HG03575 (cell line): Measurements from ENCODE around the gene GAS2L3.
"Not testable (repeated sequence)": the region's sequence is repeated elsewhere in the genome, so short reads cannot be mapped to it uniquely, and the experiment has no call there.

Experiments used
- ATAC-seq: cut with Tn5 transposase; IDR thresholded peaks from one replicate; pipeline ENCODE4 v1.9.1; 2021; ENCODE audit not compliant: unreplicated experiment, insufficient number of reproducible peaks, low FRiP score; ENCODE audit errors: extremely low read depth

GAS2L3 gene

DNA sequence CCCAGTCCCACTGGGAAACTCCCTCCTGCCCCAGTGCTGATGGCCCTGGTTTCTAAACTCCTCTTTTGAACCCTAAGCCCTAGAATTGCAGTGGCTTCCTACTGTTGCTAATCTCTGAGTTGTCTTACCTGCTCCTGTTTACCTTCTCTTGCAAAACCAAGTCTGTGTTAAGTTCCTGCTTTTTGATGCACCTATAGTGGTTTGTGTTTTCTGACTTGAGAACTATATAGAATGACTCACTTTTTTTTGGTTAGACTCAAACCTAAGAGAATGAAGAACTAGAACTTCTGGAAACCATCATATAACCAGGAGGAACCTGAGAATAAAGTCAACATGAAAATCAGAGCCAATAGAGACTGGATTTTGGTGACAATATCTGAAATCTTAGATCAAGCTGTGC, 5.5 kb upstream of the GAS2L3 start:
- ATAC-seq, result no peak

DNA sequence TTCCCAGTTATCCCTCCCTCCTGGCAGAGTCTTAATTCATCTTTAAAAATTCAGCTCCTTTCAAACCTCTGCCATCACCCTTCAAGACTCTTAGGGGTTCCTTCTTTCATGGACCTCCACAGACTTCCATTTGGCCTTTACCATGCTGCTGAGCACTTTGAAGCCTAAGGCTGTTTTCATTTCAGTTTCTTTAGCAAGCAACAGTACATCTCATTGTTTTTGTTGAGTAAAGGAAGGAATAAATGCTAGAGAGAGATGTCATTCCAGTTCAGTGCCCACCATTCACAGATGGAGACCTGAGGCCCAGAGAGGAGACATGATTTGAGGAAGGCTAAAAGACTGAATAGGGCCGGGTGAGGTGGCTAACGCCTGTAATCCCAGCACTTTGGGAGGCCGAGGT, 1.3 kb upstream of the GAS2L3 start:
- ATAC-seq, result no peak

DNA sequence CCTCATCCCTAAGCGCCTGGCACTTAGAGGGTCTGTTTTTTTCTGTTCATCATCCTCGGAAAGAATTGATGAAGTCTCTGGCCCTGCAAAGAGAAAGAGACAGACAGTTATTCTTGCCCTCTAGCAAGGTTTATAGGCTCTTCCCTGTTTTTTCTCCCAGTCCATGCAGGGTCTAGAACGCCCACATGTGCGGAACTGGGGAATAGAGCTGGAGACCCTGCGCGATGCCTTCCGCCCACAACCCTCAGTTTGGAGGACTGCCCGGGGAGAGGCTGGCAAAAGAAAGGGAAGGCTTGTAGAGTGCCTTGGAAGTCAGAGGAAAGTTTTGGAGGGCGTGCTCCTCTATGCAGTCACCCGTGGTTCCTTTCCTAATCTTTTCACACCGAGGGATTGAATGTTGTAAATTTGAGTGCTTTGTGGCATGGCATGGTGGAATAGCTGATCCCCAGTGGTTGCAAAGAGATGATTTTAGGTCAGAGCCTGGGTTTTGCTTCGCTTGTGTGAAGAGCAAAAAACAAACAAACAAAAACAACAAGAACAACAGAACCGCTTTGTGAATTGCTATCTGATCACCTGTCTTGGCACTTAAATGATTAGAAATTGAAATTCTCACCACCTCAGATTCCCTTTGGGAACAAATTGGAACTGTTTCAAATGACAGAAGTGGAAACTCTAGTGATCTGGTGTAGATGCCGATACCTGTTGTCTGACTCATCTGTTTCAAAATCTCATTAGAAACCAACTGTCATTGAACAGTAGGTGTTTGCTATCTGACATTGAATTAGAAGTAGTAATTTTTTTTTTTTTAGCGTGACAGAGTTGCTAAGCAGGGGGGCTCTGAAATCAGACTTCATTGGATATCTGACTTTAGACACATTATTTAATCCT, 947 bp downstream of the GAS2L3 start:
- ATAC-seq, result no peak

DNA sequence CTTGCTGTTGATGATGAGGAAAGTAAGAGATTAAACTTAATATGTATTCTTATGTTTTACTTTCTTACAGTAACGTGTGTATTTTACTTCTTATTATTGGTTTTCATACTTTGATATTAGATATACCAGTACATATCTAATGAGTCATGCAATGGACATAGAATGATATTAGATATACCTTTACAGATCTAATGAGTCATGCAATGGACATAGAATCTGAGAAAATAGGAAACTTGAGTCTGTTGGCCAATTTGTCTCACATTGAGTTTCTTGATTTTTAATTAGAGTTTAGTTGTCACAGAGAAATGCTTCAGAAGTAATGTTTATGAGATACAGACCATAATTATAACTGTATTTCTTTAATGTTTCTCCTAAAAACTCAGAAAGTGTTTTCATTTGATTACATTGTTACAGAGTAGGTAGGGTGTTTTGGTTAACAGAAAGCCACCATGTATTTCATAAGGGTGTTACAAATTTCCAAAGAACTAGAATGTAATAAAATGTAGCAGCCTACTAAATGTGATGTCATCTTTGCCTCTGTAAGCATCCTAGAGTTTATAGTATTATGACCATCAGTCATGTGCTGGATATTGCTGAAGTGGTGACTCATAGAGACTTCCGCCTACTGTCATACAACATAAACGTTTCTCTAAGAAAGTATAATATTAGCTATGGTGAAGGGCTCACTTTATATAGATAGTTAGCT, 3.0 kb downstream of the GAS2L3 start:
- no peak for ATAC-seq

DNA sequence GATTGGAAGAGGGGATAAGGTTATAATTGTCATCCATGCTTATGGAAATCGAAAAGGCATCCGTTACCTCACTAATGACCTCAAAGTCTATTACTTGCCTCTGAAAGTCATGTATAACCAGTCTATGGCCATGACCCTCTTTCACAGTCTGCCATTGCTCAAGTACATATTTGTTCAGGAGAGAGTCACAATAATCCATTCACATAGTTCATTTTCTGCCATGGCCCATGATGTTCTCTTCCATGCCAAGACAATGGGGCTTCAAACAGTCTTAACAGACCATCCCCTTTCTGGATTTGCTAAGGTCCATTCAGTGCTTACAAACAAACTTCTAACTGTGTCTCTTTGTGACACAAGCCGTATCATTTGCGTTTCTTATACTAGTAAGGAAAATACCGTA, 5.4 kb downstream of the GAS2L3 start:
- no peak for ATAC-seq

DNA sequence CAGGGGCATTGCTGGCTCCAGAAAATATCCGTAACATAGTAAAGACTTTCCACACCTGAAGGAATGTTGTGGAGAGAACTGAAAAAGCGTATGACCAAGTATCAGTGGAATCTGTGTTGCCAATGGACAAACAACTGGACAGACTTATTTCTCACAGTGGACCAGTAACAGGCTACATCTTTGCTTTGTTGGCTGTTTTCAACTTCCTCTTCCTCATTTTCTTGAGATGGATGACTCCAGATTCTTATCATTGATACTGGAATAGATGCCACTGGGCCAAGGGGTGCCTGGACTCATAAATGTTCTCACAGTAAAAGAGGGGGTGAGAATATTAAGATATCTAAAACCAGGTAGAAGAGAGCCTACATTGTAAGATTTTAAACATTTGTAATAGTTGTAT, 6.4 kb downstream of the GAS2L3 start:
- ATAC-seq, result no peak

DNA sequence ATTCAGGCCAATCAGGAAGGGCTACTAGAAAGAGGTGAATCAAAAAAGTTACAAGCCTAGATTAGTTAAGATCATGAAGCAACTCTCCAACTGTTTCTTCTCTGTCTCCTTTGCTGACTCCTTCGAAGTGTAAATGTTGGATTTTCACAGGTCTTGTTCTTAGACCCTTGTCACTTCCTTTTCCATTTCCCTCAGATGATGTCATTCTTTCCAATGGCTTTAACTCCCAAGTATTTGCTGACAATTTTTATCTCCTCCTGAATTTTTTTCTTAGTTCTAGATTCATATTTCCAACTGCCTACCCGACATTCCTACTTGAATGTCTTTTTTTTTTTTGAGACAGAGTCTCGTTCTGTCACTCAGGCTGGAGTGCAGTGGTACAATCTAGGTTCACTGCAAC, 10.8 kb downstream of the GAS2L3 start:
- ATAC-seq, result no peak

DNA sequence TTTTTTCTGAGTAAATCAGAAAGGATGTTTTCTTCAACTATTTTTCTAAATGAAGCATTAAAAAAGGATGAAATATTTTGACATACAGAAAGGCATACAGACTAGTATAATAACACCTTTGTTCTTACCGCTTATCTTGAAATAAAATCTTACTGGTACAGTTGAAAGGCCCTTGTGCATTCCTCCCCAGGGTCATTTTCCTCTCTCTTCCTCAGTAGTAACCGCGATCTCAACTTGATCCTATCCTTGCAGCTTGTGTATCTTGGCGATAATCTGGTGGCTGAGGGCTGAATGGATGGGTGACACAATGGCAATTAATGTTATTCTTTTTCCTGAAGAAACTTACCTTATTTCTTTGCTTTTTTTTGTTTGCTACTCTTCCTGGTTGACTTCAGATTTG, 18.5 kb downstream of the GAS2L3 start:
- ATAC-seq, result no peak

DNA sequence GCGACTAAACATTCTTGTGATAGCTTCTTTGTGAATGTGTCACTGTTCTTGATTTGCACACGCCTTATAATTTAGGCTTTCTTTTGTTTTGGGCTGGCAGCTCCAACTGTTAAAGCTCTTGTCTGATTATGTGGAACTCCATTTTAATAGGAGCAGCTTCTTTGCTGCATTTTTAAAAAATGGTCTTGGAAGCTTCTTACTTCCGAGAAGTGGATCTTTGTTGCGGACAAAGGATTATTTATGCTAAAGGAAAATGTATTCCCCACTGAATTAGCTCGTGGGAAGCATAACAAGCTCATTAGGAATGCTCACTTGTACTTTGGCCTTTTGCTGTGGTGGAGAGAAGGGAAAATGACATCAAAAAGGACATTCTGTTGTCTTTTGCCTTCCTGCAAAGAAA, 20.0 kb downstream of the GAS2L3 start:
- ATAC-seq, result no peak

DNA sequence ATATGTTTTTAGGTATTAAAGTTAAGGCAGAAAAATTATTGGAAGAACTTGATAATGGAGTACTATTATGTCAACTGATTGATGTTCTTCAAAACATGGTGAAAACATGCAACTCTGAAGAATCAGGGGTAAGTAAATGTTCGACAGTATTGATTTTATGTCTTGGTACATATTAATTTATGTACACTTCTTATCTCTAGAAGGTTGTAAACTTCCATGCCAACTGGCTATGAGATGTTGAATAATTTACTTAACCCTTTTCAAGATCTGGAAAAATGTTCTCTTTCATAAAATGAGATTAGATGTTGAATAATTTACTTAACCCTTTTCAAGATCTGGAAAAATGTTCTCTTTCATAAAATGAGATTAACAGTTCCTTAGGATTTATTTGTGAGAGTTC, 28.1 kb downstream of the GAS2L3 start:
- no peak for ATAC-seq

DNA sequence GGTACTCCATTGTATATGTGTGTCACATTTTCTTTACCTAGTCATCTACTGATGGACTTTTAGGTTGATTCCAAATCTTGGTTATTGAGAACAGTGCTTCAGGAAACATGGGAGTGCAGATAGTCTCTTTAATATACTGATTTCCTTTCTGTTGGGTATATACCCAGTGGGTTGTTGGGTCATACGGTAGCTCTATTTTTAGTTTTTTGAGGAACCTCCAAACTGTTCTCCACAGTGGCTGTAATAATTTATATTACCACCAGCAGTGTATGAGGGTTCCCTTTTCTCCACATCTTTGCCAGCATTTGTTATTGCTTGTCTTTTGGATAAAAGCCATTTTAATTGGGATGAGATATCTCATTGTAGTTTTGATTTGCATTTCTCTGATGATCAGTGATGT, 29.5 kb downstream of the GAS2L3 start:
- ATAC-seq, result not testable (repeated sequence)

DNA sequence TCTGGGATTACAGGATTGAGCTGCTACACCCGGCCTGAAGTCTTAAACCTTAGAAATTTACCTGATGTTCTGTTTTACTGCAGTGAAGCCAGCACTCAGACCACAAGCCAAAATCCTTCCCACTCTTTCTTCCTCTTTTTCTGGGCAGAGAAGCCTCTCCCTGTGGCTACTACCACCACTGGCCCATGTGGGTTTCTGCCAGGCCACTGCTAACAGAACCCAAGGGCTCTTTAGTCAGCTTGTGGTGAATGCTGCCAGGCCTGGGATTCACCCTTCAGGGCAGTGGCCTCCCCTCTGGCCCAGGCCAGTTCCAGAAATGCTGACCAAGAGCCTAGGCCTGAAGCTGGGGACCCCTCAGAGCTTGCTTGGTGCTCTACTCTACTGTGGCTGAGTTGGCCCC, 35.3 kb downstream of the GAS2L3 start:
- ATAC-seq, result no peak

DNA sequence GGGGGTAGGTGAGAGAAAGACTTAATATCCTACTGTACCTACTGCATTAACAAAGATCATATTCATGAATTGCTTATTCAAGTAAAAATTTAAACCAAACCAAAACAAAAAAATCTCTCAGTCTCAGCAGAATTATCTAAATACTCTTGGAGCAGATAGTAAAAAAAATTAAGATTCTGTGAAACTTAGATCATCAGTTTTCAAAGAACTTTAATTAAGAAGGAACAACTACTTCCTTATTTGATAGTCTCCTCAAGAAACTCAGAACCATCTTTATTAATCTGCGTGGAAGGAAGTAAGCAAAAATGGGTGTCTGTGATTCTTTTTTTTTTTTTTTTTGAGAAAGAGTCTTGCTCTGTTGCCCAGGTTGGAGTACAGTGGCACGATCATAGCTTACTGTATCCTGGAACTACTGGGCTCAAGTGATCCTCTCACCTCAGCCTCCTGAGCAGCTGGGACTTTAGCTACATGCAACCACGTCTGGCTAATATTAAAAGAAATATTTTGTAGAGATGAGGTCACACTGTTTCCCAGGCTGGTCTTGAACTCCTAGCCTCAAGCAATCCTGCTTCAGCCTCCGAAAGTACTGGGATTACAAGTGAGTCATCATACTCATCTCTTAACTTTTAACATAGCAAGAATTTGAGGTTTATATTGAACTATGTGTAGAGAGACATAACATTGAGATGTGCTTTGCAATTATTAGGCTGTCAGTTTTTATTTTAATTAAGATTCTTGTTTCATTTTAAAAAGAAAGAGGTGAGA, 37.4 kb downstream of the GAS2L3 start:
- ATAC-seq, result no peak

DNA sequence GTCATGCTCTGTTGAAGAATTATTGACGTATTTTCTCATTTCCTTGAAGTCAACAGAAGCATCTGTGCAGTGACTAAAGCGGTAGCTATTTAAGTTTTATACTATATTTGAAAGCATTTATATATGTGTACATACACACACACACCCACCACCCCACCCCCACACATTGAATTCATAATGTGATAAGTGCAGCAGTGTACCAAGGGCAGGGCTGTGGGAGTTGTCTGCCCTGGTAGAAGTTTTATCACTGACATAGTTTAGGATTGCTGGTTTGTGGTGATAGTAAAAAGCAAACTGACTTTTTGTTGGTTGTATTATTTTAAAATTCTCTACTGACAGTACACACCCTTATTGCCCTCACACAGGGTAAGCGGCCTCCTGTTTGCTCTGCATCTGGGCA, 39.1 kb downstream of the GAS2L3 start:
- ATAC-seq, result no peak

DNA sequence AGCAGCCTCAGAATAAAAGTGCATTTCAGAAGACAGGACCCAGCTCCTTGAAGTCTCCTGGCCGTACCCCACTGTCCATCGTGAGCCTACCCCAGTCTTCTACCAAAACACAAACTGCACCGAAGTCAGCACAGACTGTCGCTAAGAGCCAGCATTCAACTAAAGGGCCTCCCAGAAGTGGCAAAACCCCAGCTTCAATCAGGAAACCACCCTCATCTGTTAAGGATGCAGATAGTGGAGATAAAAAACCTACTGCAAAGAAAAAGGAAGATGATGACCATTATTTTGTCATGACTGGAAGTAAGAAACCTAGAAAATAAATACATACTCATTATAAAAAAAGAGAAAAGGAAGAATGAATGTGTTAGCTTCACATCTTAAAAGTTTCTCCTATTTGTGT, 51.1 kb downstream of the GAS2L3 start:
- no peak for ATAC-seq

DNA sequence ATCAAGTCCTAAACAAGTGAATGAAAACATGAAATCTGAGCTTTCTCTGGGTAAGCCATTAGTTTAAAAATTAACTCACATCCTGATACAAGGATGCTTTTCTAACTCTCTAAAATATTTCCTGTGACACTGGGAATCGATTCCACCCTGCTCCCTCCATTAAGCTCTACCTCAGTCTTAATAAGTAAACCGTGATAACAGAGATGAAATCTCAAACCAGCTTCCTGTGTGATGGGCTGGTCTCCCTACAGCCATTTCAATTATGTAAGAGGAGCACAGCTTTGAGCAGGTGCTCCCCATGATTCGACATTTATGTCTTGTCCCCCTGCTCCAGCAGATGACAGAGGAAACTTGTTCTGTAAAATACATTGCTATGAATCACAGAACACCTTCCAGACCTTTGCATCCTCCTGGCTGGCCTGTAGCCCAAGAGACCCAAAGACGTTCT, 59.0 kb downstream of the GAS2L3 start:
- ATAC-seq, result no peak

DNA sequence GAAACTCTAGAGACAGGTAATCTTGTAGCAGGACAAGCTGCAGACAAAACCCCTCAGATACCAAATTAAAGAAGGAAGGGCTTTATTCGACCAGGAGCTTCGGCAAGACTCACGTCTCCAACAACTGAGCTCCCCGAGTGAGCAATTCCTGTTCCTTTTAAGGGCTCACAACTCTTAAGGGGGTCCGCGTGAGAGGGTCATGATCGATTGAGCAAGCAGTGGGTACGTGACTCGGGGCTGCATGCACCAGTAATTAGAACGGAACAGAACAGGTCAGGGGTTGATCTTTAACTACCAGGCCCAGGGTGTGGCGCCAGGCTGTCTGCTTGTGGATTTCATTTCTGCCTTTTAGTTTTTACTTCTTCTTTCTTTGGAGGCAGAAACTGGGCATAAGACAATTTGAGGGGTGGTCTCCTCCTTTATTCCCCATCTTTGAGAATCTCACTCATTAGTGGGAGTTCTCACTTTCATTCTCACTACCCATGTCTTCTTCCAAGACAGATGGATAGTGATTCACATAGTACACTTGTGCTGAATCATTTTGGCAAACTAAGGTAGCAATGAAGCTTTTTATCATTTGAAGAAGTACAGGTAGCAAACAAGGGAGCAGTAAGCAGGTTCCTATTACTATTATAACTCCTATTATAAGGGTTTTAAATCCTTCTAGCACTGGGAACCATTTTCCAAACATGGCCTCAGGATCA, 59.8 kb downstream of the GAS2L3 start:
- not testable (repeated sequence) for ATAC-seq

DNA sequence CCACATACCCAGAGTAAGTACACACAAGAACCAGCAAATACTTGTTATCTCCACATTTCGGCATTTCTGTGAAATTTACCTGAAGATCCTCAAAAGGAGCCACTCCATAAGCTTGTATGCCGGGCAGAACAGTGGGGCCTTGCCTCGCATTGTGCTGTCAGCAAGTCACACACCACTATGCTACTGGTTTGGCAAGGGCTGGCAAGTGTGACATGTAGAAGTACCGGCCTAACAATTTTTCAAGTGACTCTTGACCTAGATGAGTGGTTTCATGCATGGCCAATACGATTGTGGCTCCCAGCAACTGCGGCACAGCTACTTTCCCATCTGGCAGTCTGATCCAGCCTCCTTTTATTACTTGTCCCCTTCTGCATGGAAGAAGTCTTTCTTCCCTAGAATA, 69.8 kb downstream of the GAS2L3 start:
- no peak for ATAC-seq

DNA sequence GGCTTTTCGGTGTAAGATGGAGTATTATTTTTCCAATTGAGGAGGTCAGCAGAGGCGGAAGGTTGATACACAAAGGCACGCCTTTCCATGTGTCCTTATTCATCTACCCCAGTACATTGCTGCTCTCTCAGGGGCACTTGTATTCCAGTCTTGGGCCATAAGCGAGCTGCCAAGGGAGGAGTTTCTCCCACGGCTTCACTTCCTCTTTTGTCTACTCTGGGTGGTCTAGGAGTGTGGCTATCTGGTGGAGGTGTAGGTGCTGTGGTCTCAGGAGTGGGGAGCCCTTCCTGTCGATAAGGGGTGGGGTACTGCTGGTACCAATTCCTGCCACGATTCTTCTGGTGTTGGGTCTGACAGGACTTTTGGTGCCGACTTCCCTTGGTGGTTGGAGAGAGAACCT, 73.4 kb downstream of the GAS2L3 start:
- no peak for ATAC-seq
